Measurements from ENCODE around the gene C1orf174.

Gene C1orf174

GRCh38 chr1:3868464-3869006 lies 31.5 kb downstream of the C1orf174 start:
- Histone ChIP-seq H3K4me1 (ENCODE audit: control insufficient read depth, insufficient read depth, low read length) (no peaks in the 10 kb centered on the region), H3K36me3 (ENCODE audit: control insufficient read depth, insufficient read depth, low read length) (peaks cover 3% of the 10 kb centered on the region; the same call in 1 of the 2 replicates), H3K9me3 (ENCODE audit: control insufficient read depth, insufficient read depth, low read length) (no peaks in the 10 kb centered on the region), H3K4me3 (ENCODE audit: low read length) (no peak overlapping the region), H3K27me3 (ENCODE audit: control insufficient read depth, insufficient read depth, low read length) (no peaks in the 10 kb centered on the region), H3K27ac (ENCODE audit: low read length) (no peak overlapping the region)
- no peak for DNase-seq (ENCODE audit: low read depth, low spot score)
- WGBS (ENCODE audit: insufficient coverage, insufficient read length), result no CpG with 5 or more reads among the region's 13 CpGs

DNA sequence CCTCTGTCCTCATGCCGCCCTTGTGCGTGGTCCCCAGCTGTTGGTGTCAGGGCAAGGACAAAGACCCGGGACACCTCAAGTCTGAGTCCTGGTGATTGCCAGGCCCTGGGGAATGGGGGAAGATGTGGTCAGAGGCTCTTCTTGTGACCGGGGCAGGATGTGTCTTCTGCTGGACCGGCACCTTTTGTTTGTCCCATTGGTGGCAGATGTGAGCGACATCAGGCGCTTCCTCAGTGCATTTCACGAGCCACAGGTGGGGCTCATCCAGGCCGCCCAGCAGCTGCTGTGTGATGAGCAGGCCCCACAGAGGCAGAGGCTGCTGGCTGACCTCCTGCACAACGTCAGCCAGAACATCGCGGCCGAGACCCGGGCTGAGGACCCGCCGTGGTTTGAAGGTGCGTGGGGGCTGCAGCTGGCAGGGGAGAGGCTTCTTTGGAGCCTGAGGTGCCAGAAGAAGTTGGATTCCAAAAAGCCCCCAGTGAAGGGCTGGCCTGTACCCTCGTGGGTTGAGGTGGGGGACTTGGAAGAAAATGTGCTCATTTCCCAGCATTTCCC lies 34.4 kb downstream of the C1orf174 start:
- Histone ChIP-seq H3K9me3 (ENCODE audit: control insufficient read depth, insufficient read depth, low read length) (no peaks in the 10 kb centered on the region), H3K27me3 (ENCODE audit: control insufficient read depth, insufficient read depth, low read length) (no peaks in the 10 kb centered on the region), H3K4me1 (ENCODE audit: control insufficient read depth, insufficient read depth, low read length) (no peaks in the 10 kb centered on the region), H3K4me3 (ENCODE audit: low read length) (no peak overlapping the region), H3K36me3 (ENCODE audit: control insufficient read depth, insufficient read depth, low read length) (peaks cover 3% of the 10 kb centered on the region; the same call in 1 of the 2 replicates), H3K27ac (ENCODE audit: low read length) (no peak overlapping the region)
- DNase-seq (ENCODE audit: low read depth, low spot score), result no peak
- no CpG with 5 or more reads among the region's 18 CpGs for WGBS (ENCODE audit: insufficient coverage, insufficient read length)

GRCh38 chr1:3864884-3865283 lies 35.2 kb downstream of the C1orf174 start:
- no peak for DNase-seq (ENCODE audit: low read depth, low spot score)
- H3K4me3 ChIP-seq (ENCODE audit: low read length), result no peak overlapping the region
- no peak overlapping the region for H3K27ac ChIP-seq (ENCODE audit: low read length)
- no peaks in the 10 kb centered on the region for H3K27me3 ChIP-seq (ENCODE audit: control insufficient read depth, insufficient read depth, low read length)
- H3K9me3 ChIP-seq (ENCODE audit: control insufficient read depth, insufficient read depth, low read length), result no peaks in the 10 kb centered on the region
- peaks cover 3% of the 10 kb centered on the region; the same call in 1 of the 2 replicates for H3K36me3 ChIP-seq (ENCODE audit: control insufficient read depth, insufficient read depth, low read length)
- H3K4me1 ChIP-seq (ENCODE audit: control insufficient read depth, insufficient read depth, low read length), result no peaks in the 10 kb centered on the region
- no CpG with 5 or more reads among the region's 6 CpGs for WGBS (ENCODE audit: insufficient coverage, insufficient read length)

- Histone ChIP-seq H3K36me3 (ENCODE audit: control insufficient read depth, insufficient read depth, low read length) (0 out of 2 replicates have a peak, but pooled peaks cover under 1% of the 10 kb centered on the region), H3K9me3 (ENCODE audit: control insufficient read depth, insufficient read depth, low read length) (no peaks in the 10 kb centered on the region), H3K27ac (ENCODE audit: low read length) (no peak overlapping the region), H3K4me3 (ENCODE audit: low read length) (no peak overlapping the region), H3K4me1 (ENCODE audit: control insufficient read depth, insufficient read depth, low read length) (peaks cover 2% of the 10 kb centered on the region; the same call in 1 of the 2 replicates), H3K27me3 (ENCODE audit: control insufficient read depth, insufficient read depth, low read length) (no peaks in the 10 kb centered on the region)
- 100% methylated on average over 1 of the region's 12 CpGs for WGBS (ENCODE audit: insufficient coverage, insufficient read length)
- DNase-seq (ENCODE audit: low read depth, low spot score), result no peak
Observed at GRCh38 chr1:3863231-3863935, 36.7 kb downstream of the C1orf174 start.

DNA sequence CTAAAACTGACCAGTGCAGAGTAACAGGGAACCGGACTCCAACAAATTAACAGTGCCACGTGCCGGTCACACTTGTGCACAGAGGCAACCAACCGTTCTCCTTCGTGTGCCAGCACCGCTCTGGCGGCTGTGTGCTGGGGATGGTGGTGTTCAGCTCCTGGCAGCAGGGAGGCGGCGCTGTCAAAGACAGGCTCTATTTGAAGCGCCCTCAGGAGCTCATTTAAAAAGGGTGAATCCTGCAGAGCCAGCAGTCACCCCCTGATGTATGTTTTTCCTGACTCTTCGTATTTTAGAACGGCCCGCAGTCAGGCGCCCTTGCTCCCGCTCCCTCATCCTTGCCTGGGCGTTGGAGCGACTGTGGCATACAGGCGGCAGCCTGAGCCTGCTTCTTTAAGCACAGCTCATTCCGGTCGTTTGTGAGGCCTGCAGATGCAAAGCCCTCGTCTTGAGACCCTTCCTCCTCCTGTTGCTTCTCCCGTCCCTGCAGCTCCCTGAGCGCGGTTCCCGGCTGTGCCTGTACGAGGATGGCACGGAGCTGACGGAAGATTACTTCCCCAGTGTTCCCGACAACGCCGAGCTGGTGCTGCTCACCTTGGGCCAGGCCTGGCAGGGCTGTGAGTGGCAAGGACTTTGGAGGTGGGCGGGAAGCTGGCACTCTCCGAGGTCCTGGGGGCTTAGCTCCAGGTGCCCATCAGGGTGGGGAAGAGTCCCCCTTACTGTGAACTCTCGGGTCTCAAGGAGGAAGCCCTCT lies 41.7 kb downstream of the C1orf174 start:
- no peaks in the 10 kb centered on the region for H3K9me3 ChIP-seq (ENCODE audit: control insufficient read depth, insufficient read depth, low read length)
- WGBS (ENCODE audit: insufficient coverage, insufficient read length), result no CpG with 5 or more reads among the region's 34 CpGs
- DNase-seq (ENCODE audit: low read depth, low spot score), result no peak
- peaks cover 2% of the 10 kb centered on the region for H3K4me1 ChIP-seq (ENCODE audit: control insufficient read depth, insufficient read depth, low read length)
- no peaks in the 10 kb centered on the region for H3K36me3 ChIP-seq (ENCODE audit: control insufficient read depth, insufficient read depth, low read length)
- H3K27me3 ChIP-seq (ENCODE audit: control insufficient read depth, insufficient read depth, low read length), result no peaks in the 10 kb centered on the region
- H3K4me3 ChIP-seq (ENCODE audit: low read length), result peak overlapping the region; percentile 6; the same call in 1 of the 2 replicates
- H3K27ac ChIP-seq (ENCODE audit: low read length), result no peak overlapping the region

GRCh38 chr1:3857791-3858129 lies 42.3 kb downstream of the C1orf174 start:
- no peaks in the 10 kb centered on the region for H3K27me3 ChIP-seq (ENCODE audit: control insufficient read depth, insufficient read depth, low read length)
- peak overlapping the region; percentile 54 for H3K4me3 ChIP-seq (ENCODE audit: low read length)
- no peaks in the 10 kb centered on the region for H3K9me3 ChIP-seq (ENCODE audit: control insufficient read depth, insufficient read depth, low read length)
- peaks cover 2% of the 10 kb centered on the region for H3K4me1 ChIP-seq (ENCODE audit: control insufficient read depth, insufficient read depth, low read length)
- WGBS (ENCODE audit: insufficient coverage, insufficient read length), result no CpG with 5 or more reads among the region's 21 CpGs
- no peak overlapping the region for H3K27ac ChIP-seq (ENCODE audit: low read length)
- no peak for DNase-seq (ENCODE audit: low read depth, low spot score)
- H3K36me3 ChIP-seq (ENCODE audit: control insufficient read depth, insufficient read depth, low read length), result no peaks in the 10 kb centered on the region

- WGBS (ENCODE audit: insufficient coverage, insufficient read length), result no CpG with 5 or more reads among the region's 73 CpGs
- Histone ChIP-seq H3K27me3 (ENCODE audit: control insufficient read depth, insufficient read depth, low read length) (no peaks in the 10 kb centered on the region), H3K4me1 (ENCODE audit: control insufficient read depth, insufficient read depth, low read length) (peaks cover 2% of the 10 kb centered on the region), H3K9me3 (ENCODE audit: control insufficient read depth, insufficient read depth, low read length) (no peaks in the 10 kb centered on the region), H3K27ac (ENCODE audit: low read length) (no peak within 1 kb of the TSS), H3K4me3 (ENCODE audit: low read length) (peak within 1 kb of the TSS; percentile 54), H3K36me3 (ENCODE audit: control insufficient read depth, insufficient read depth, low read length) (no peaks in the 10 kb centered on the region)
- peak; percentile 90 for DNase-seq (ENCODE audit: low read depth, low spot score)
Observed at GRCh38 chr1:3856923-3857790, 42.9 kb downstream of the C1orf174 start, which contains the start of the genes CEP104 and DFFB. TSS of gene CEP104 (minus strand) at chr1:3857211. CDS start at chr1:3852407, 4,804 bp downstream. TSS of gene DFFB (plus strand) at chr1:3857476. CDS start at chr1:3857604, 128 bp downstream.

DNA sequence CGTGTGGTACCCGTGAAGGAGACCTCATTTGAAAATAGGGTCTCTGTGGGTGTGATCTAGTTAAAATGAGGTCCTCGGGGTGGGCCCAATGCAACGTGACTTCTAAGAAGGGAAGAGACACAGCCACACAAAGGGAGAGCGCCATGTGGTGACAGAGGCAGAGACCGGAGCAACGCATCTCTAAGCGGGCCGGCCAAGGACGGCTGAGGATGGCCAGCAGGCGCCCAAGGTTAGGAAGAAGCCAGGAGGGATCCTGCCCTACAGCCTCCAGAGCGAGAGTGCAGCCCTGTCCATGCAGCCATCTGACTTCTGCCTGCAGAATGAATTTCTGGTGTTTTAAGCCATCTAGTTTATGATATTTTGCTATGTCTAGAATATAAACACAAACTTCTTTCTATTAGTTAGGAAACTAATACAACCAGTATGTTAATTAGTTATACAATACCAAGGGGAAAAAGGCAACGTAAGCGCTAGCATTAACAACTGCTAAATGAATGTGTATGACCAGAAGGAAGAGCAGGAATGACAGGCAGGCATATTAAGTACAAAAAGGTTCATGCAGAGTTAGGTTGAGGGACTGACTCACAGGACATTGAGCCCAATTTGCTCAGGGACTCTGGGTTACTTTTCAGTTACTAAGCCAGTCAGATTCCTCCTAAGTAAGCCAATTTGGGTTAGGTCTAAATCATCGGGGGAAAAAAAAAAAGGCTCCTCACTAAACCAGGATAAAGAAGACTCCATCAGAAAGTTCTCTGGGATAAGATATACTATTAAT lies 47.2 kb downstream of the C1orf174 start:
- H3K9me3 ChIP-seq (ENCODE audit: control insufficient read depth, insufficient read depth, low read length), result no peaks in the 10 kb centered on the region
- no CpG with 5 or more reads among the region's 15 CpGs for WGBS (ENCODE audit: insufficient coverage, insufficient read length)
- no peak for DNase-seq (ENCODE audit: low read depth, low spot score)
- H3K4me1 ChIP-seq (ENCODE audit: control insufficient read depth, insufficient read depth, low read length), result no peaks in the 10 kb centered on the region; the same call in 1 of the 2 replicates
- H3K27ac ChIP-seq (ENCODE audit: low read length), result no peak overlapping the region
- H3K27me3 ChIP-seq (ENCODE audit: control insufficient read depth, insufficient read depth, low read length), result no peaks in the 10 kb centered on the region
- H3K36me3 ChIP-seq (ENCODE audit: control insufficient read depth, insufficient read depth, low read length), result 0 out of 2 replicates have a peak, but pooled peaks cover 4% of the 10 kb centered on the region
- H3K4me3 ChIP-seq (ENCODE audit: low read length), result no peak overlapping the region

GRCh38 chr1:3852091-3852490 lies 48.0 kb downstream of the C1orf174 start:
- H3K4me1 ChIP-seq (ENCODE audit: control insufficient read depth, insufficient read depth, low read length), result no peaks in the 10 kb centered on the region; the same call in 1 of the 2 replicates
- H3K27me3 ChIP-seq (ENCODE audit: control insufficient read depth, insufficient read depth, low read length), result no peaks in the 10 kb centered on the region
- no CpG with 5 or more reads among the region's 12 CpGs for WGBS (ENCODE audit: insufficient coverage, insufficient read length)
- no peak for DNase-seq (ENCODE audit: low read depth, low spot score)
- H3K9me3 ChIP-seq (ENCODE audit: control insufficient read depth, insufficient read depth, low read length), result no peaks in the 10 kb centered on the region
- H3K36me3 ChIP-seq (ENCODE audit: control insufficient read depth, insufficient read depth, low read length), result peaks cover 6% of the 10 kb centered on the region; the same call in 1 of the 2 replicates
- no peak overlapping the region for H3K27ac ChIP-seq (ENCODE audit: low read length)
- H3K4me3 ChIP-seq (ENCODE audit: low read length), result no peak overlapping the region

Data from iPS DF 6.9 (cell line).